Endothelial cell of umbilical vein (primary cell): ENCODE measurements around the gene ZNF174. TPM values are rescaled to one million over a fixed set of nuclear protein-coding genes. Genes with fewer than 3 reads are reported as not detected.
A peak's percentile ranks its signal among the peaks of the same experiment; 100 is the strongest.

Experiments
- BruUV-seq: library from RNA; stranded (reverse); fragments of 400-500 nt; replicated peaks from 2 replicates; lab custom pipeline; 2021; lab: Mats Ljungman, UMichigan
- CTCF ChIA-PET: fragments of 300-600, 350-600 bp; sonication (Branson Sonifier 250); formaldehyde crosslinking; loops from one replicate; lab custom pipeline; 2021; ENCODE audit warnings: antibody characterized with exemption, inconsistent platforms; lab: Charles Lee
- POLR2A ChIA-PET: fragments of 300-600, 350-600 bp; sonication (Branson Sonifier 250); formaldehyde crosslinking; loops from one replicate; lab custom pipeline; 2021; ENCODE audit warnings: antibody characterized with exemption, inconsistent platforms; lab: Charles Lee
- DNase-seq: peaks from one replicate; pipeline ENCODE4 v3.0.0-alpha.2; 2011; ENCODE audit warnings: low read depth, low spot score
- FAIRE-seq: peaks from 2 replicates; lab custom pipeline; 2011; peaks lifted over from hg19 to GRCh38; lab: Jason Lieb, UNC
- H2AFZ ChIP-seq: 2 replicates; pipeline ENCODE4 v1.6.0; 2012; ENCODE audit warnings: low read depth, low read length, control low read depth, inconsistent platforms
- H3K27ac ChIP-seq: 2 replicates; pipeline ENCODE4 v1.5.1; 2011; ENCODE audit warnings: low read depth, mild to moderate bottlenecking, control low read depth, low read length, moderate library complexity; ENCODE audit not compliant: insufficient read depth
- H3K27me3 ChIP-seq, 2 experiments: 2 replicates each; pipeline versions ENCODE4 v1.6.0 to v1.6.1; 2011; ENCODE audit warnings: low read length in 2 of 2, mixed read lengths in 1 of 2; ENCODE audit not compliant: control insufficient read depth in 2 of 2, insufficient read depth in 2 of 2
- H3K36me3 ChIP-seq, 2 experiments: 2 replicates in 1 of 2; 3 replicates in 1 of 2; pipeline ENCODE4 v1.5.1; 2011; ENCODE audit warnings: low read length in 2 of 2, mild to moderate bottlenecking in 1 of 2, moderate library complexity in 1 of 2; ENCODE audit not compliant: control insufficient read depth in 2 of 2, insufficient read depth in 2 of 2; ENCODE audit errors: extremely low read depth in 1 of 2
- H3K4me1 ChIP-seq: 3 replicates; pipeline ENCODE4 v1.5.1; 2011; ENCODE audit warnings: mild to moderate bottlenecking, low read length; ENCODE audit not compliant: control insufficient read depth, insufficient read depth; ENCODE audit errors: extremely low read depth
- H3K4me2 ChIP-seq: 2 replicates; pipeline ENCODE4 v1.6.1; 2011; ENCODE audit warnings: low read length, control low read depth, mixed read lengths; ENCODE audit not compliant: insufficient read depth
- H3K4me3 ChIP-seq, 3 experiments: fragments of 200-600 bp in 1 of 3; sonication (generic), shearing (Covaris generic) in 1 of 3; replicated peaks in 1 of 3; 2 replicates each; pipeline ENCODE4 v1.5.1; 2011 to 2016; ENCODE audit warnings: control low read depth in 3 of 3, low read length in 3 of 3, mild to moderate bottlenecking in 2 of 3, inconsistent platforms in 1 of 3, low read depth in 1 of 3, moderate library complexity in 1 of 3; ENCODE audit not compliant: insufficient read depth in 1 of 3
- H3K79me2 ChIP-seq: 2 replicates; pipeline ENCODE4 v1.6.0; 2012; ENCODE audit warnings: low read length, inconsistent platforms; ENCODE audit not compliant: control insufficient read depth, insufficient read depth
- H3K9ac ChIP-seq: replicated peaks from 2 replicates; pipeline ENCODE3; 2011; ENCODE audit warnings: low read length, control low read depth; ENCODE audit not compliant: insufficient read depth; ENCODE audit errors: extremely low read depth
- H3K9me1 ChIP-seq: replicated peaks from 3 replicates; pipeline ENCODE4 v1.6.0; 2011; ENCODE audit warnings: mild to moderate bottlenecking, low read length; ENCODE audit not compliant: control insufficient read depth, insufficient read depth; ENCODE audit errors: extremely low read depth
- H3K9me3 ChIP-seq: replicated peaks from 2 replicates; pipeline ENCODE4 v1.5.1; 2012; ENCODE audit warnings: low read length, inconsistent platforms; ENCODE audit not compliant: control insufficient read depth, insufficient read depth
- H4K20me1 ChIP-seq: replicated peaks from 2 replicates; pipeline ENCODE3; 2011; ENCODE audit warnings: mild to moderate bottlenecking, low read length; ENCODE audit not compliant: control insufficient read depth, insufficient read depth; ENCODE audit errors: extremely low read depth
- EZH2 ChIP-seq: IDR thresholded peaks from 2 replicates; pipeline ENCODE4 v1.6.1; 2012; ENCODE audit warnings: borderline replicate concordance, low read depth, mild to moderate bottlenecking, moderate library complexity, low read length, inconsistent platforms; ENCODE audit not compliant: severe bottlenecking
- FOS ChIP-seq: IDR thresholded peaks from 2 replicates; pipeline ENCODE4 v1.6.1; 2011; ENCODE audit warnings: mild to moderate bottlenecking, low read length, moderate library complexity, borderline replicate concordance; ENCODE audit not compliant: insufficient read depth
- GATA2 ChIP-seq: IDR thresholded peaks from 2 replicates; pipeline ENCODE4 v1.7.0; 2011; ENCODE audit warnings: low read depth, mild to moderate bottlenecking, moderate library complexity, mixed read lengths, low read length; ENCODE audit not compliant: insufficient read length, insufficient read depth
- JUN ChIP-seq: IDR thresholded peaks from 2 replicates; pipeline ENCODE4 v1.6.1; 2011; ENCODE audit warnings: borderline replicate concordance, low read depth; ENCODE audit not compliant: insufficient read length, insufficient read depth
- MYC ChIP-seq: IDR thresholded peaks from one replicate; pipeline ENCODE4 v1.6.1; 2011; ENCODE audit warnings: mild to moderate bottlenecking, low read depth, low read length
- dilution Hi-C: fragments of 300-500 bp; cut with MboI; formaldehyde crosslinking; loops from one replicate; pipeline ENCODE4 v1.15.0; 2019; ENCODE audit warnings: low sequenced_read_pairs; ENCODE audit not compliant: extremely low pct_ligation_motif_present
- intact Hi-C: fragments of 100-400 bp; cut with micrococcal nuclease; formaldehyde crosslinking; loops from one replicate; pipeline ENCODE4 v1.10.0; 2022
- polyA plus RNA-seq, 4 experiments: library from polyadenylated mRNA; depleted of rRNA in 3 of 4; stranded (reverse) in 3 of 4; unstranded in 1 of 4; fragments of >200 nt; gene quantifications; 2 replicates each; pipeline versions ENCODE4 v1.2.1 to v1.2.3, GENCODE V29; 2011 to 2012; ENCODE audit warnings: missing spikeins in 1 of 4
- total RNA-seq: library from RNA; stranded (reverse); gene quantifications from 2 replicates; pipeline ENCODE4 v1.2.3, GENCODE V29; 2021
- TF ChIP-seq, protein P1 (sequence below), 2 donors: IDR thresholded peaks; 1 replicate in 1 of 2; 2 replicates in 1 of 2; pipeline ENCODE4 v1.5.1; 2011; ENCODE audit warnings: low read length in 2 of 2, mild to moderate bottlenecking in 2 of 2, moderate library complexity in 2 of 2, control low read depth in 1 of 2, inconsistent platforms in 1 of 2, low read depth in 1 of 2; ENCODE audit not compliant: insufficient read depth in 1 of 2; ENCODE audit errors: extremely low read depth in 1 of 2

ZNF174 gene
- total and polyA plus RNA-seq, 2 donors (not counting 3 experiments of a cell fraction or from before 2014, with no cell fraction given) = 7.1 to 9.1 TPM

DNA sequence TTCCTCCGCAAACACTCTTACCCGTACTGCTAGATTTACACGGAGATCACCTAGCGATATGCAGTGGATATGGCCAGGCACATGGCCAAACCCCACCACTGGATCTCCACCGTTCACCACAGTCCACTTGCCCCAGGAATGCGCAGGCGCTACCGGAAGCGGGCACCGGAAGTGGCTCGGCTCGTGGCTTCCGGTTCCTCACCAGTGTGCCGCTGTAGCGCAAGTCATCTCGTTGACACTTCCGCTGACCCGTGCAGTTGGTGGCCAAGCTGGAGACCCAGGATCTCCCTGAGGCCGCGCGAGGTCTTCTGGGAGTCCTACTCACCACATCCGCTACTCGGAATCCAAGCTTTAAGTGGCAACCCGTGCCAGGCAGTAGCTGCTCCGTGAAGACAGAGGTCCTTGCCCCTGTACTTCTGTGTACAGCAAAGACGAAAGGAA is 30.8 kb downstream of the ZNF174 start:
- CTCF ChIA-PET = no interaction called here
- DNase-seq (no peak), FAIRE-seq (peak; percentile 8)
- H3K9me1 ChIP-seq = no peaks in the 10 kb centered on the region
- dilution Hi-C loops = no loop called here
- peaks cover 3% of the 10 kb centered on the region for H3K4me1 ChIP-seq
- H3K27ac ChIP-seq = no peak overlapping the region
- intact Hi-C loops = no loop called here
- TF ChIP-seq, protein P1, sequence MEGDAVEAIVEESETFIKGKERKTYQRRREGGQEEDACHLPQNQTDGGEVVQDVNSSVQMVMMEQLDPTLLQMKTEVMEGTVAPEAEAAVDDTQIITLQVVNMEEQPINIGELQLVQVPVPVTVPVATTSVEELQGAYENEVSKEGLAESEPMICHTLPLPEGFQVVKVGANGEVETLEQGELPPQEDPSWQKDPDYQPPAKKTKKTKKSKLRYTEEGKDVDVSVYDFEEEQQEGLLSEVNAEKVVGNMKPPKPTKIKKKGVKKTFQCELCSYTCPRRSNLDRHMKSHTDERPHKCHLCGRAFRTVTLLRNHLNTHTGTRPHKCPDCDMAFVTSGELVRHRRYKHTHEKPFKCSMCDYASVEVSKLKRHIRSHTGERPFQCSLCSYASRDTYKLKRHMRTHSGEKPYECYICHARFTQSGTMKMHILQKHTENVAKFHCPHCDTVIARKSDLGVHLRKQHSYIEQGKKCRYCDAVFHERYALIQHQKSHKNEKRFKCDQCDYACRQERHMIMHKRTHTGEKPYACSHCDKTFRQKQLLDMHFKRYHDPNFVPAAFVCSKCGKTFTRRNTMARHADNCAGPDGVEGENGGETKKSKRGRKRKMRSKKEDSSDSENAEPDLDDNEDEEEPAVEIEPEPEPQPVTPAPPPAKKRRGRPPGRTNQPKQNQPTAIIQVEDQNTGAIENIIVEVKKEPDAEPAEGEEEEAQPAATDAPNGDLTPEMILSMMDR (IDR thresholded peaks at IDR 0.05; ENCODE audit: extremely low read depth in 1 of 2, insufficient read depth in 1 of 2, low read depth in 1 of 2, low read length in 2 of 2) = no peak
- TF ChIP-seq GATA2 (no peak), EZH2 (no peak), MYC (no peak), FOS (no peak), JUN (no peak)
- peaks cover 0 to 13% of the 10 kb centered on the region in 2 experiments for H3K27me3 ChIP-seq
- H2AFZ ChIP-seq = no peak overlapping the region
- H3K36me3 ChIP-seq = peaks cover 0 to 5% of the 10 kb centered on the region in 2 experiments
- POLR2A ChIA-PET = no interaction called here
- peak overlapping the region; percentile 19 for H3K4me2 ChIP-seq
- H3K9ac ChIP-seq = no peak overlapping the region
- H3K79me2 ChIP-seq = no peaks in the 10 kb centered on the region
- no peak overlapping the region for H3K4me3 ChIP-seq
- H4K20me1 ChIP-seq = no peaks in the 10 kb centered on the region
- no peaks in the 10 kb centered on the region for H3K9me3 ChIP-seq
- BruUV-seq = no TSS peak
